ENCODE results near the gene UGDH. TPM values are rescaled to one million over a fixed set of nuclear protein-coding genes. Genes with fewer than 3 reads are reported as not detected.
"Not testable (repeated sequence)": the region's sequence is repeated elsewhere in the genome, so short reads cannot be mapped to it uniquely, and the experiment has no call there.

UGDH gene
- total and polyA plus RNA-seq, 7 donors, result 33.4 to 140 (median 51.2) TPM

DNA sequence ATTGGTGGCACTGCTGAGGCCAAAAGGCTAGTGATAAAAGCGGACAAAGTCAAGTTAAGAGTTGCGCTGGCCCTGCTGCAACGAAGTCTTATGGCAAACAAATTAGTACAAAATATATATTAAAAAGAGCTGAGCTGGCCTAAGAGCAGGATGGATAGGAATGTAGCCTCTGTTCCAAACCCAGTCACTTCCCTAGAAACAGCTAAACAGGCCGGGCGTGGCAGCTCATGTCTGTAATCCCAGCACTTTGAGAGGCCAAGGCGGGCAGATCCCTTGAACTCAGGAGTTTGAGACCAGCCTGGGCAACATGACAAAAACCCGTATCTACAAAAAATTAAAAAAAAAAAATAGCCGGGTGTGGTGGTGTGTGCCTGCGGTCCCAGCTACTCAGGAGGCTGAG is 32.4 kb upstream of the UGDH start:
- TF ChIP-seq POLR2A (IDR thresholded peaks at IDR 0.05), result no peak
- TF ChIP-seq, protein P1, sequence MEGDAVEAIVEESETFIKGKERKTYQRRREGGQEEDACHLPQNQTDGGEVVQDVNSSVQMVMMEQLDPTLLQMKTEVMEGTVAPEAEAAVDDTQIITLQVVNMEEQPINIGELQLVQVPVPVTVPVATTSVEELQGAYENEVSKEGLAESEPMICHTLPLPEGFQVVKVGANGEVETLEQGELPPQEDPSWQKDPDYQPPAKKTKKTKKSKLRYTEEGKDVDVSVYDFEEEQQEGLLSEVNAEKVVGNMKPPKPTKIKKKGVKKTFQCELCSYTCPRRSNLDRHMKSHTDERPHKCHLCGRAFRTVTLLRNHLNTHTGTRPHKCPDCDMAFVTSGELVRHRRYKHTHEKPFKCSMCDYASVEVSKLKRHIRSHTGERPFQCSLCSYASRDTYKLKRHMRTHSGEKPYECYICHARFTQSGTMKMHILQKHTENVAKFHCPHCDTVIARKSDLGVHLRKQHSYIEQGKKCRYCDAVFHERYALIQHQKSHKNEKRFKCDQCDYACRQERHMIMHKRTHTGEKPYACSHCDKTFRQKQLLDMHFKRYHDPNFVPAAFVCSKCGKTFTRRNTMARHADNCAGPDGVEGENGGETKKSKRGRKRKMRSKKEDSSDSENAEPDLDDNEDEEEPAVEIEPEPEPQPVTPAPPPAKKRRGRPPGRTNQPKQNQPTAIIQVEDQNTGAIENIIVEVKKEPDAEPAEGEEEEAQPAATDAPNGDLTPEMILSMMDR (IDR thresholded peaks at IDR 0.05), result no peak
- no peak for TF ChIP-seq EP300 (IDR thresholded peaks at IDR 0.05)
- no peak for TF ChIP-seq POLR2AphosphoS5 (IDR thresholded peaks at IDR 0.05)
- intact Hi-C loops (cut with DNase I), result no loop called here
- H3K27ac ChIP-seq, result peak overlapping the region in 1 of 4 donors; percentile 25
- H3K27me3 ChIP-seq, result no peaks in the 10 kb centered on the region
- 53 to 82% methylated on average over 9 of the region's 9 CpGs for WGBS, 2 donors
- no peaks in the 10 kb centered on the region for H3K4me1 ChIP-seq
- H3K36me3 ChIP-seq, result peaks cover 0 to 27% (median 6%) of the 10 kb centered on the region in 4 donors
- no peak for DNase-seq
- no peaks in the 10 kb centered on the region for H3K9me3 ChIP-seq
- no peak overlapping the region for H3K4me3 ChIP-seq

DNA sequence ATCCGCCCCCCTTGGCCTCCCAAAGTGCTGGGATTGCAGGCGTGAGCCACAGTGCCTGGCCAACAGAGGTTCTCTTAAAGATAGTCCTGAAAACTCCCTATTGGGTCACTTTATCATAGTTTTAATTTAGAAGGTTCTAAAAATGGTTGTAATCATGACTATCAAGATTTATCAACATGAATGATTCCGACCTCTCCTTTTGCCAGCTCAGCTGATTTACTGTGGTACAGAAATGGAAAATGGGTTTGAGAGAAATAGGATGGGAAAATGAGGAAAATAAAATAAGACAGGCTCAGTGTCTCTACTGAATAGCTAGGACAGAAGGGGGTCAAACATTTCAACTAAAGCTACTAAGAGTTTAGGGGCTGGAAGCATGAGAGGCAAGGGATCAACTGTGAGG is 28.2 kb upstream of the UGDH start:
- intact Hi-C loops (cut with DNase I), result no loop called here
- TF ChIP-seq, protein P1 (IDR thresholded peaks at IDR 0.05), result no peak
- TF ChIP-seq POLR2A (IDR thresholded peaks at IDR 0.05), result no peak
- no peak for TF ChIP-seq EP300 (IDR thresholded peaks at IDR 0.05)
- TF ChIP-seq POLR2AphosphoS5 (IDR thresholded peaks at IDR 0.05), result no peak
- H3K4me1 ChIP-seq, result no peaks in the 10 kb centered on the region
- DNase-seq, result no peak
- H3K9me3 ChIP-seq, result no peaks in the 10 kb centered on the region
- no peaks in the 10 kb centered on the region for H3K27me3 ChIP-seq
- H3K27ac ChIP-seq, result no peak overlapping the region
- H3K36me3 ChIP-seq, result peaks cover 0 to 58% (median 5%) of the 10 kb centered on the region in 4 donors
- WGBS, 2 donors, result 95 to 98% methylated on average over 3 of the region's 3 CpGs
- no peak overlapping the region for H3K4me3 ChIP-seq

DNA sequence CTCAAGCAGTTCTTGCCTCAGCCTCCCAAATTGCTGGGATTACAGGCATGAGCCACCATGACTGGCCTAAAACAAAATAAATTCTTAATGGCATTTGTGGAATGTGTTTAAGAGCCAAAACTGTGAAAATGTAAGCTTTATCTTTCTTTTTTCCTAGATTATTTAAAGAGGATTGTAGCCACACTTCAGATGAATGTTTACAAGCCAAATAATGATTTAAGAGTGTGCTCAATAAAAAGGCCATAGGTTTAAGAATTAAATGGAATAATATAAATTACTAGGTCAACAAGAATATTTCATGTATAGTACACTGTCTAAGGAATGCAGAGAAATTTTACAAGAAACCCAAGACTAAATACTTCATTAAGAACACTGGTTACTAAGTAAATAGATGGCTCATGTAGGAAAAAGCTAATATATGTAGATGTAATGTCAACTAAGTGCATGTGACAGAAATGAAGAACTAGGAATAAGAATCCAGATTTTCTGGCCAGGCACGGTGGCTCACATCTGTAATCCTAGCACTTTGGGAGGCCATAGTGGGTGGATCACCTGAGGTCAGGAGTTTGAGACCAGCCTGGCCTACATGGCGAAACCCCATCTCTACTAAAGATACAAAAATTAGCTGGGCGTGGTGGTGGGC is 21.3 kb upstream of the UGDH start:
- no peak overlapping the region for H3K4me3 ChIP-seq
- no peak overlapping the region for H3K27ac ChIP-seq
- intact Hi-C loops (cut with DNase I), result no loop called here
- 88 to 93% methylated on average over 3 of the region's 3 CpGs for WGBS, 2 donors
- H3K36me3 ChIP-seq, result peaks cover 0 to 26% (median 0%) of the 10 kb centered on the region in 4 donors
- no peaks in the 10 kb centered on the region for H3K27me3 ChIP-seq
- H3K4me1 ChIP-seq, result no peaks in the 10 kb centered on the region
- no peak for DNase-seq
- TF ChIP-seq POLR2A (IDR thresholded peaks at IDR 0.05) (no peak), EP300 (IDR thresholded peaks at IDR 0.05) (no peak), POLR2AphosphoS5 (IDR thresholded peaks at IDR 0.05) (no peak)
- TF ChIP-seq, protein P1 (IDR thresholded peaks at IDR 0.05), result no peak
- H3K9me3 ChIP-seq, result no peaks in the 10 kb centered on the region

DNA sequence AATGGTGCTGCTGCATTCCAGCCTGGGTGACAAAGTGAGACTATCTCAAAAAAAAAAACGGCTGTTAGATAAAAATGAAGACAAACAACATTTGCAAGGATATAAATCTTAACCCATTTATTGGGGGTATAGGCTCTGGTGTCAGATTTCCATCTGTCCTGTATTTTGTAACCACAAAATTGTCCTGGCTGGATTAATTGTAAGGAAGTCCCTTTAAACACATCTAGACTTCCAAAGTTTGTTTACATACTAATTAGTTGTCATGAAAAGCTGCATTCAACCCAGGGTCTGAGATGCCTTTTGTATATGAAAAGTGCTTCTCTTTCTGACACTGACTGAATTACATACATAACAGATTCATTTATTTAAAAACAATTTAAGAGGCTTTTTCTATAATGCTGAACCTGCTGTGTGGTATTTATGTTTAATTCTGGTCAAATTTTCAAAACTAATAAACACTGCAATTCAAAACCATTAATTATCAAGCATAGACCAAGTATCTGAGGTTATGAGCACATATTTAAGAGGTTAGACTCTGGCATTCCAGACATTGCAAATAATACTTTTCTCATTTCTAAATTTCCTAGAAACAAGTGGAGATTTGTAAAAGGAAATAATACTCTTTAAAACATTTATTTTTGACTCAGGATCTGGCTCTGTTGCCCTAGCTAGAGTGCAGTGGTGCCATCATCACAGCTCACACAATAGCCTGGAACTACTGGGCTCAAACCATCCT is 17.5 kb upstream of the UGDH start:
- no peaks in the 10 kb centered on the region for H3K4me1 ChIP-seq
- TF ChIP-seq, protein P1 (IDR thresholded peaks at IDR 0.05), result no peak
- TF ChIP-seq POLR2A (IDR thresholded peaks at IDR 0.05) (no peak), EP300 (IDR thresholded peaks at IDR 0.05) (no peak), POLR2AphosphoS5 (IDR thresholded peaks at IDR 0.05) (no peak)
- WGBS, 2 donors, result 12 to 36% methylated on average over 1 of the region's 1 CpG
- no peak overlapping the region for H3K27ac ChIP-seq
- no peaks in the 10 kb centered on the region for H3K27me3 ChIP-seq
- H3K9me3 ChIP-seq, result no peaks in the 10 kb centered on the region
- intact Hi-C loops (cut with DNase I), result no loop called here
- DNase-seq, result no peak
- peaks cover 0 to 10% (median 0%) of the 10 kb centered on the region in 4 donors for H3K36me3 ChIP-seq
- H3K4me3 ChIP-seq, result no peak overlapping the region

DNA sequence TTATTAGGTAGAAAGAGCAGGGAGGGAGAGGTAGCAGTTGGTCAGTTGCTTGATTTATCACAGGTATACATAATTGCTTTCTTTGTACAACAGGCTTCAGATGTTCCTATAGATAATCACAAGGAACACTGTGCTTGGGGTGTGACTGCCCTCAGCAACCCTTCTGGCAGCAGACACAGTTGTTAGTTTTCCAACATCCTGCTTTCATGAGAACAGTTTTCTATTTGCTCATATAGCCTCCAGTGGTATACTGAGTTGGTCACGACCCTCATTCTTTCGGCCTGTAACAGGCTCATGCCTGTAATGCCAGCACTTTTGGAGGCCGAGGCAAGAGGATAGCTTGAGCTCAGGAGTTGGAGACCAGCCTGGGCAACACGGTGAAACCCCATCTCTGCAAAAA is 16.8 kb upstream of the UGDH start:
- intact Hi-C loops (cut with DNase I); H3K4me3 ChIP-seq; DNase-seq; H3K36me3 ChIP-seq; H3K27me3 ChIP-seq; H3K9me3 ChIP-seq; H3K27ac ChIP-seq; H3K4me1 ChIP-seq: not testable (repeated sequence)
- WGBS, 2 donors, result 61 to 80% methylated on average over 4 of the region's 4 CpGs
